ENCODE measurements around the gene STK16.

STK16 gene

DNA sequence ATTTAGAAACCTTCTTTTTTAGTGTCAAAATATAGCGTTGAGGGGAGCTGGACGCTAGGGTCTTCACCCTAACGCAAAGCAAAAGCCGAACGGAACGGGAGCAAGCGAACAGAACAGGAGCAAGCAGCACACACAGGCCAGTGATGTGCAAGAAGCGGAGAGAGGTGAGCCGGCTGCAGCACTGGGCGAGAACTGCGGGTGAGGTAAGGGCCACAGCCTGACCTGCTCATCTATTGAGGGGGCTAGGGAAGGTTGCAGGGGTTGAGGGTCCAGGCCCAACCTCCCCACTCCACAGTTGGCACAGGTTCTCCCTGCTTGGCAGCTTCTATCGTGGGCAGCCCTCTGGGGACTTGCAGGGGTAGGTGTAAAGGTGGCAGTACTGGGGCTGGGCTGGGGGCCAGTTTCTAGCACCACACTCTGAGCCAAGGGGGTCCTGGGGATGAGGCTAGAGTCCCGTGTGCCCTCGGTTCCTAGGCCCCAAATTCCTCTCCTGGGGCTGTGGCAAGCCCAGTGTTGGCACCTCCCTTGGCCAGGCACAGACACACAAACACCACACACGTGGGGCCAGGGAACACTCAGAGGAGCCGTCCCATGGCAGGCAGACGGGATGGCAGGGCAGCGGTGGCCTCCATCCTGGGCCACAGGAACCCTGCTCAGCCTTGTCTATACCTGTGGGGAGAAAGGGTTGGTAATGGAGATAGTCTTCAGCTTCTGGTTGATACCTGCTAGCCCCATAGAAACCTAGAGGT is 25.3 kb upstream of the STK16 start:
- TF ChIP-seq ZNF274 (IDR thresholded peaks at IDR 0.05; ENCODE audit: low read depth, low read length) = no peak
- H3K4me3 ChIP-seq (ENCODE audit: low read length) = no peak overlapping the region

DNA sequence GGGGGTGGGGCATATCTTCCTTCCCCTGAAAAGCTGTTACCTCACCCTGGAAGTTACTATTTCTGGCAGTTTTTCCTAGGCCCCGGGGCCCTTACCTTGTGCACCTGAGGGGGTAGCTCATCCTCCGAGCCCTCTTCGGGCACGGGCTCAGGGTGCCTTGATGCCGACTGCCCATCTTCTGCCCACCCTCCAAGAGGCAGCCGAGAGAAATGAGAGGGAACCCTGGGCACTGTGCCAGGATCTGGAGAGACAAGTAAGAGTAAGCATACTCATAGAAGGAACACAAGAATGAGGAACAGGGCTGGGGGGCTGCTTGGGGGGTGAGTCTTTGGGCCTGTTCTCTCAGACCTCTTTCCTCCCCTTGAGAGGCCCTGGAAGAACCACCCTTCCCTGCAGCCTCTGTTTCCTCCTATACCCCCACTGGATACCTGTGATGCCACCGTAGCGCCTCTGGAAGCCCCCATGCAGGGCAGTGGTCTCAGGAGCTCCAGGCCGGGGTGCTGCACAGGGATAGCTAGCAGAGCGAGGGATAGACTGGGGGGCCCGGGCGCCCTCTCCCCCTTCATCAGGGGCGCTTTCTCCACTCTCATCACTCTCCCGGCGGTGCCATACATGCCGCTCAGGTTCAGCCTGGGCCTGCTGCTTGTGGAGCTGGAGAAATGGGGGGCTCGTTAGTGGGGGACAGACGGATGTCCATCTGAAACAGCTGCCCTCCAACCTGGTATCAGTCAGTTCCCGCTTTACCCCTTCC is 24.5 kb upstream of the STK16 start:
- no peak for TF ChIP-seq ZNF274 (IDR thresholded peaks at IDR 0.05; ENCODE audit: low read depth, low read length)
- no peak overlapping the region for H3K4me3 ChIP-seq (ENCODE audit: low read length)

DNA sequence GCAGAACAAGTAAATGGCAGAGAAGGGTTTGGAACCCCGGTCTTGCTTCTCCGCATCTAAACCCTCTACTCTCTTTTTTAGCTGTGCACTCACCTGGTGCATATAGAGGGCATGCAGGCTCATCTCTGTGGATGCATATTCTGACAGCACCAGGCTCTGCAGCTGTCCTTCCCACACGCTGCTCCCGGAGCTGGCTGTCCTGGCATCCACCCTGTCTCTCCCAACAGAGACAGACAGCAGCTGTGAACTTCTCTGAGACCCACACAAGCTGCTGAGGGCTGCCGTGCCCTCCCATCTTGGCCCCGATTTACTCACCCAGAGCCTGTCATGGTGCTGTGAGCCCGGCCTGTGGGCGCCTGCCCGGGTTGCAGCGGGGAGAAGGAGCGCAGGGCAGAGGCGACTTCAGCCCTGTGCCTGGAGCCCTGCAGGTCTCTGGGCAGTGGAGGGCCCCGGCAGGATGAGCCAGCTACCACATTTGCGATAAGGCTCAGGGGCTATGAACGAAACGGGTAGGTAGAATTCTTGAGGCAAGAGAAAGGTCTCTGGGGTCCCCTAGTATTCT is 23.2 kb upstream of the STK16 start:
- H3K4me3 ChIP-seq (ENCODE audit: low read length) = no peak overlapping the region
- TF ChIP-seq ZNF274 (IDR thresholded peaks at IDR 0.05; ENCODE audit: low read depth, low read length) = no peak

DNA sequence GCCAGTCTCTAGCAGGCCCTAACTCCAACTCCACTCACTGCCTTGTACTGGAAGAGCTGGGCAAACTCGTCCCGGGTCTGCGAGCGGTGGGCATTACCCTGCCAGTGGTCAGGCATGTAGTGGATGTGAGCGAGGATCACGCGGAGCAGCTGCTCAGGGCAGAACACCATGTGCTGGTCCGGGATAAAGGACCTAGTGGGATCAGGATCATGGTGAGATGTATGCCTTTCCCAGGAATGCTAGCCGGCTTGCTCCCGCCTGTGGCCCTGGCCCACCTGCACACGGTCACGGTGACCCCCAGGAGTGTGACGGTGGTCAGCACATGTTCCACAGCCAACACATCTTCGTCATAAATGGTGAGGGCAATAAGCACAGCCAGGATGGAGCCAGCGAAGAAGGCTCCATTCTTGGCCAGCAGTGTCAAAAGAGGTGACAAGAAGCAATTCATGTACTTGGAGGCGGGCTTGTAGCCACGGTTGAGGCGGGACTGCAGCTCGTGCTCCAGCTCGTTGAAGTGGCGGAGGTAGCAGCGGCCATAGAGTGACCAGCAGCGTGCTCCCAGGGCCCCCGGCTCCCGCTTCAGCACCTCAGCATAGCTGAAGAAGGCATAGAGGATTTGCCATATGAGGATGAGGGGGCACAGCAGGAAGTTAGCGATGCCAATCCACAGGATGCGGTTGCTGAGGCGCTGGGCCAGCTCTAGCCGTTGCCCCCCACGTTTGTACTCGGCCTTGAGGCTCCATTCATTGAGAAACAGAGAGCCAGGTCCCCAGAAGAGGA is 21.3 kb upstream of the STK16 start:
- TF ChIP-seq ZNF274 (IDR thresholded peaks at IDR 0.05; ENCODE audit: low read depth, low read length) = no peak

DNA sequence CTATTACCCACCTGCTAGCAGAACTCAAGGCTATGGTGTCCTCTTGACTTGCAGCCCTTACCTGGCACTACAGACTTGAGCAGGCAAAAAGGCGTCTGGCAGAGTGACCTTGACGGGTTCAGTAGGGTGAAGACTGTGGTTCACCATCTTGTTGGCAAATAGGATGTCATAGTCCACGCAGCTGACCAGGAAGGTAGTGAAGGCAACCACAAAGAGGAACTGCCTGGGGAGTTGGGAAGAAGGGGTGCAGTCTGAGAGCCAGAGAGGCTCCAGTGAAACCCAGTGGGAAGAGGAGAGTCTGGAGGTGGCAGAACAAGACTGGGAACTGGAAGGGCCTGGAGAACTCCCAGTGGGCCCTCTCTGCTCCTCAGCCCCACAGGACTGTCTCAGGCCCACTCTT is 19.9 kb upstream of the STK16 start:
- no peak for TF ChIP-seq ZNF274 (IDR thresholded peaks at IDR 0.05; ENCODE audit: low read depth, low read length)
- no peak overlapping the region for H3K4me3 ChIP-seq (ENCODE audit: low read length)

More for the DNA sequence above, 21.3 kb upstream of the STK16 start:
- no peak overlapping the region for H3K4me3 ChIP-seq (ENCODE audit: low read length)

DNA sequence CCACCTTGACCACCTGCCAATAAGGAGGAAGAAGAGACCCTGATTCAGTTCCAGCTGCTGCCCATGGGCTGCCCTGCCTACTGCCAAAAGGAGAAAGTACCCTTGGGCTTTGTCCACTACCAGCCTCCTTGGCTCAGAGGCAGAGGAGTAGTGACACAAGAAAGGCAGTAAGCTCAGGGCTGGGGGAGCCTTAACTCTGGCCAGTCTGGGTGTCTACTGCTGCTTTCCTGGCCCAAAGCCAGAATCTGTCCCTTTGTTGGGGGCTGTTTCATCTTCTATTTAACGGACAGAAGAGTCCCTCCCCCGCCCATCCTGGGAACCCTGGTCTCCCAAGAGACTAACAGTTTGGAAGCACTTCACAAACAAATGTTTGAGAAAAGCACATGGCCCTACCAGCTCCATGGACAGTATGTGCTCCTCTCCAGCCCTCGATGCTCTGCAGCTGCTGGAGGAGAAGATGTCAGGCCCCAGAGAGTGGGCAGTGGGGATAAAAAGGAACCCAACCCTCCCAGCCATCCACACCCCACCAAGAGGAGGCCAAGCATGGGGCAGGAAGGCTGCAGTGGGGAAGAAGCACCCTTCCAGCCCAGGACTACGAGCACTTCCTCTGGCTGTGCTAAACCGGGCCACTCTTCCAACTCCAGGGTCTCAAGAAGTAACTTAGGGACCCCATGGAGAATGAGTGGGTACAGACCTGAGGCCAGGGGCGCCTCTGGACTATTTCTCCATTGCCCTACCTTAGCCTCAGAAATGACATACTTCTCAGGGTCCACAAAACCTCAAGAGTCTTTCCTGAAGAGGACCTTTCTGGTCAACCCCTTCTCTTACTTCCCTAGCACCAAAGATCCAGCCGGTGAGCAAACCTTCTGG is 17.0 kb upstream of the STK16 start:
- TF ChIP-seq ZNF274 (IDR thresholded peaks at IDR 0.05; ENCODE audit: low read depth, low read length) = no peak
- H3K4me3 ChIP-seq (ENCODE audit: low read length) = peak overlapping the region; percentile 92

DNA sequence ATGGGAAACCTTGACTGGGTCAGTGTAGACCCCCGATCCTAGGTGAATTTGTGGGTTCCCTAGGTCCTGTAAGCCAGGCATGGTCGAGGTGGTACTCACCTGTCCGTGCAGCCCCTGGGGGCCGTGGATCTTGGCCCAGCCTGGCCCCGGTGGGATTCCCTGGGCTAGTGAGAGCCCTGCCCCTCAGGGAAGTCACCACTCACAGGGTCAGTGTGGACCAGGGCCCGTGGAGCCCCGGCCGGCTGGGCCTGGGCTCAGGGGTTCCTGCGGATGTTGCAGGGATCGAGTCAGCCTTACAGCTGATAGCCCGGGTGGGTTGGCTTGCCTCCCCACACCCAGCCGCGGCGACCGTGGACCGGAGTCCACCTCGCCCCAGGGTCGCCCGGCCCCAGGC is 16.4 kb upstream of the STK16 start:
- peak overlapping the region; percentile 92 for H3K4me3 ChIP-seq (ENCODE audit: low read length)
- TF ChIP-seq ZNF274 (IDR thresholded peaks at IDR 0.05; ENCODE audit: low read depth, low read length) = no peak

DNA sequence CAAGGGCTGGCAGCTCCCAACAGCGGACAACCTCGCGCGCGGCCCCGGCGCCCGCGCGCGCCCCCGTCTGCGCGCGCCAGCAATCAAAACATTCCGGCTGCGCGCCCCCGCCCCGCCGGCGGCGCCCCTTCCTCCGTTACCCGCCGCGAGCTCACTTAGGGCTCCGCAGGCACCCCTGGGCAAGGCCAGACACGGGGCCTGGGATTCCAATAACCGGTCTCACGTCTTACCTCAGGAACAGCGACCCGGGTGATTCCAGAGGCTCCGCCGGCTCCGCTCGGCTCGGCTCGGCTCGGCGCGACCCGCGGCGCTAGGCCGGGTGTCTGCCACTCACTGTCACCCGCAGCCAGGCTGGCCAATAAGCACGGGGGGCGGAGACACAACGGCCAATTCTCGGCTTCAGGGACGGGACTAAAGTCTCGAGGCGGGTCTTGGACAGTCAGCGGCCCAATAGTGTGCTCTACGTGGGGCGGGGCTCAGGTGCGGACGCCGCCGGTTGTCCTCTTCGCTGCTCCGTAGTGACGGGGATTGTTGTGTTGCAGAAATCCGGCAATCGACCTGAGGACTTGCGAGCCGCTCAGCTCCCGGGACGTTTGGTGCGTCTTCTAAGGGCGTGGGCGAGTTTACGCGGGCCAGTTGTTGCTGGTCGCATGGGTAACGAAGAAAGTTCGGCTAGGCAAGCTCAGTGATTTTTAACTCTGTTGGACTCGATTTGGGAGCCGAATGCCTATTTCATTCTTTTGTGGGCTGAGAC is 15.8 kb upstream of the STK16 start, which contains the start of the genes ANKZF1 and ATG9A:
TSS of gene ANKZF1 (plus strand) at position 502 of the 754 bp plus-strand sequence. CDS start 452 bp downstream, outside the sequence.
TSS of gene ATG9A (minus strand) at position 332 of the 754 bp plus-strand sequence. CDS start 1,612 bp downstream, outside the sequence.
- peak within 1 kb of the TSS; percentile 92 for H3K4me3 ChIP-seq (ENCODE audit: low read length)
- no peak for TF ChIP-seq ZNF274 (IDR thresholded peaks at IDR 0.05; ENCODE audit: low read depth, low read length)

DNA sequence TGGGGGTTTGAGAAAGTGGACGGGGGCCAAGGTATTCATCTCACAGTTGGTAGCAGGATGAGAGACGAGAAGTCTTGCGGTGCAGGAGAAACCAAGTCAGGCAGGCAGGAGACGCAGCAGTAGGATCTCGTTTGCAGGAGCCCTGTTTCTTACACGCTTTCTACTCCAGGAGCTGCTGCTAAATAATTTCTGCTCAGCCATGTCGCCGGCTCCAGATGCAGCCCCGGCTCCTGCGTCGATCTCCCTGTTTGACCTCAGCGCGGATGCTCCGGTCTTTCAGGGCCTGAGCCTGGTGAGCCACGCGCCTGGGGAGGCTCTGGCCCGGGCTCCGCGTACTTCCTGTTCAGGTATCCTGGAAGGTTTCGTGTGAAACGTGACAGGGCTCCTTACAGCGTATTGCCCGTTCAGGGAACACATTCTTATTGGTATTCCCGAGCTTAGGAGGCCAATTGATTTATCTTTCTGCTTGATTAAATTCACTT is 15.2 kb upstream of the STK16 start:
- no peak for TF ChIP-seq ZNF274 (IDR thresholded peaks at IDR 0.05; ENCODE audit: low read depth, low read length)
- H3K4me3 ChIP-seq (ENCODE audit: low read length) = peak overlapping the region; percentile 64

DNA sequence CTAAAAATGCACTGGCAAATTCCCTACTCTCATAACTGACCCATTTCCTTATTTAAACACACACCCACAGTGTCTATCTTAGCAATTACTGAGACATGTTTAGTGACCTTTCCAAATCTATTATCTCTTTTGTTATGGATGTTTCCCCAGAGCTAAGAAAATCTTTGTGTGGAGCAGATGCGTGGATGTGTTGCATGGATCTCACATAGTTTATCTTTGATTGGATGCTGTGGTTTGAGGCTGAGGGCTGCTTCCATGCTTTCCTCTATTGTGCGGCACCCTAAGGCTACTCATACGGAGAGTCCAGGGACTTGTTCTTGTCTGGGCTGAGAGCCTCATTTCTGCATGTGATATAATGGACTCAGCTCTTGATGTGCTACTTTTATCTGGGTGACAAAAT is 10.9 kb upstream of the STK16 start:
- TF ChIP-seq ZNF274 (IDR thresholded peaks at IDR 0.05; ENCODE audit: low read depth, low read length) = no peak
- no peak overlapping the region for H3K4me3 ChIP-seq (ENCODE audit: low read length)

DNA sequence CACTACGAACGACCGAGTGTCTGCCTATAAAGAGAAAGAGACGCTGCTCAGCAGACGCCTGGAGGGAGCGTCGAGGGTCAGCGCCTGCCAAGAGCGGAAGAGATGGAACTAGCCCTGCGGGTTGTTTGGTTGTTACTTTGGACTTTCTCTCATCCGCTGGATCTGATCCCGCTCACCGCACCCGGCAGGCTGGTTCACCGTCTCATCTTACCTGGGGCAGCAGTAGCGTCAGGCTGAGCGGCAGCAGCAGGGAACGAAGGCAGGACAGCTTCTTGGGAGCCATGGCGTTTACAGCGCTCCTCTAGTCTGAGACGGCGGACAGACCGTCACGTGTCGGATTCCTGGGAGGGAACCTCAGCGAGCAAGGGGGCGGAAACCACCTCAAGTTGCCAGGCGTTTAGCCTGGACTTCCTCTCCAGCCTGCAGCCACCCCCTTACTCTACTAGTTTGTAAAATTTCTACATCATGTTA is 2.0 kb upstream of the STK16 start:
- TF ChIP-seq ZNF274 (IDR thresholded peaks at IDR 0.05; ENCODE audit: low read depth, low read length) = no peak
- H3K4me3 ChIP-seq (ENCODE audit: low read length) = no peak overlapping the region; the same call in 1 of the 2 replicates

DNA sequence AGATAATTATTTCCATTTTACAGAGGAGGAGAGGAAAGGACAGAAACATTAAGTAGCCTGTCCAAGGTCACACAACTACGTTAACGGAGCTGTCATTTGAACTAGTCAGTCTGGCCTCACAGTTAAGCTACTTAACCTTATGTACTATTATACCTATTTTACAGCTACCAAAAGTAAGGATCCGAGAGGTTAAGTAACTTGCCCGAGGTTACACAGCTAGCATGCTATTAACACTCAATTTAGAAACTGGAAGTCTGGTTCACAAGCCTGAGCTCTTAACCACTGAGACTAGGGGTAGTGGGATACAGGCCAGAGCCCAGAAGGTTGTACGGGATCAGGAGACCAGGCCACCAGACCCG is 511 bp upstream of the STK16 start:
- H3K4me3 ChIP-seq (ENCODE audit: low read length) = peak overlapping the region; percentile 89
- TF ChIP-seq ZNF274 (IDR thresholded peaks at IDR 0.05; ENCODE audit: low read depth, low read length) = no peak
